ENCODE results near the gene ZNF641. TPM values are rescaled to one million over a fixed set of nuclear protein-coding genes. Genes with fewer than 3 reads are reported as not detected.

ZNF641 gene
- total and polyA plus RNA-seq, 2 of the 13 experiments (the other 11 are each of a cell fraction or from before 2014, with no cell fraction given): 4.4 to 6.6 TPM

DNA sequence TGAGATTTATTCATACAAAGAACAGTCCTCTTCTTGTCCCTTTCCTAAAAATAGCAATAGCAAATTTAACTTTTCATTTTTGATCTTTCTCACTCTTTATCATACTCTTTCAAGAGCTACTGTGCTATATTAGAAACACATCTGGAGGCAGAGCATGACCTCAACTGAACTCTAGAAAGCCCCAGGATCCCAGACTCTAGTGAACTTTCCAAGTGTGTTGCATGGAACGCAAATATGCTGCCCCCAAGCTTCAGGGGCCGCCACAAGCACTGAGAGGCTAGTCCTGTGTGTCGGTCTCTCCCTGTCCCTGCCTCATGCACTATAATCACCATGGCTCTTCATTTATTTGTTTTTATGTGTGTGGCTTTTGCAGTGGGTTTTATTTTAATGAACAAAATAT, 38.7 kb upstream of the ZNF641 start:
- intact Hi-C loops (cut with micrococcal nuclease; ENCODE audit: unreplicated experiment) (no loop called here), in situ Hi-C loops (cut with HindIII; ENCODE audit: extremely low pct_ligation_motif_present, low pct_unique_long_range_greater_than_20kb) (no loop called here)
- Histone ChIP-seq H3K4me1 (ENCODE audit: insufficient read depth, low read length) (no peaks in the 10 kb centered on the region), H3K4me2 (ENCODE audit: low read depth, low read length) (no peak overlapping the region), H3K9ac (ENCODE audit: insufficient read depth, low read depth, low read length) (no peak overlapping the region), H3K79me2 (ENCODE audit: insufficient read depth, low read length) (no peaks in the 10 kb centered on the region), H3K4me3 (replicated peaks in 1 of 3; ENCODE audit: insufficient read depth in 1 of 3, low read depth in 2 of 3, low read length in 3 of 3) (no peak overlapping the region), H3K36me3 (replicated peaks in 1 of 2; ENCODE audit: control insufficient read depth in 1 of 2, insufficient read depth in 2 of 2, low read length in 2 of 2) (no peaks in the 10 kb centered on the region), H3K27ac (ENCODE audit: extremely low read length, insufficient read depth, low read length) (no peak overlapping the region), H4K20me1 (ENCODE audit: insufficient read depth, low read length) (no peaks in the 10 kb centered on the region), H2AFZ (ENCODE audit: low read length) (no peak overlapping the region), H3K9me3 (ENCODE audit: low read length) (no peaks in the 10 kb centered on the region), H3K27me3 (ENCODE audit: control insufficient read depth in 1 of 2, insufficient read depth in 2 of 2, low read length in 2 of 2) (0 out of 5 replicates have a peak, but pooled peaks cover 0 to 7% of the 10 kb centered on the region in 2 experiments)
- BruUV-seq (replicated peaks): no TSS peak
- ChIA-PET CTCF (ENCODE audit: low intra/inter-chr PET ratio, low total read pairs) (no interaction called here), POLR2A (no interaction called here)
- 19% methylated on average over 3 of the region's 3 CpGs for WGBS (ENCODE audit: low lambda C conversion rate)
- no peak for FAIRE-seq
- ATAC-seq: no peak
- no peak for DNase-seq (ENCODE audit: low spot score)
- TF ChIP-seq THAP11 (CRISPR knock-in tag; IDR thresholded peaks at IDR 0.05): no peak
- TF ChIP-seq, protein P1, sequence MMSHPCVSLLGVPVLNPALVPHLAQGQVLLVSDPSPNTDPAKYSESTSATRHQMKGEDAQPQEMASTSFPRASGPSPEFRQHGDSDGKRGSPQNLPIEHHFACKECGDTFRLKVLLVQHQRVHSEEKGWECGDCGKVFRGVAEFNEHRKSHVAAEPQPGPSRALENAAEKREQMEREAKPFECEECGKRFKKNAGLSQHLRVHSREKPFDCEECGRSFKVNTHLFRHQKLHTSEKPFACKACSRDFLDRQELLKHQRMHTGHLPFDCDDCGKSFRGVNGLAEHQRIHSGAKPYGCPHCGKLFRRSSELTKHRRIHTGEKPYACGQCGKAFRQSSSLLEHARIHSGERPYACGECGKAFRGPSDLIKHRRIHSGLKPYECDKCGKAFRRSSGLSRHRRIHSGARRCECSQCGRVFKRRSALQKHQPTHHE (CRISPR knock-in tag; IDR thresholded peaks at IDR 0.05; ENCODE audit: borderline replicate concordance): no peak
- TF ChIP-seq, protein P2, sequence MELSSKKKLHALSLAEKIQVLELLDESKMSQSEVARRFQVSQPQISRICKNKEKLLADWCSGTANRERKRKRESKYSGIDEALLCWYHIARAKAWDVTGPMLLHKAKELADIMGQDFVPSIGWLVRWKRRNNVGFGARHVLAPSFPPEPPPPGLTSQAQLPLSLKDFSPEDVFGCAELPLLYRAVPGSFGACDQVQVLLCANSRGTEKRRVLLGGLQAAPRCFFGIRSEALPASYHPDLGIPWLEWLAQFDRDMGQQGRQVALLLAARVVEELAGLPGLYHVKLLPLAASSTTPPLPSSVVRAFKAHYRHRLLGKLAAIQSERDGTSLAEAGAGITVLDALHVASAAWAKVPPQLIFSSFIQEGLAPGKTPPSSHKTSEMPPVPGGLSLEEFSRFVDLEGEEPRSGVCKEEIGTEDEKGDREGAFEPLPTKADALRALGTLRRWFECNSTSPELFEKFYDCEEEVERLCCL (CRISPR knock-in tag; IDR thresholded peaks at IDR 0.05; ENCODE audit: borderline replicate concordance): no peak
- no peak for TF ChIP-seq ZNF607 (CRISPR knock-in tag; IDR thresholded peaks at IDR 0.05; ENCODE audit: borderline replicate concordance)
- TF ChIP-seq, protein P3, sequence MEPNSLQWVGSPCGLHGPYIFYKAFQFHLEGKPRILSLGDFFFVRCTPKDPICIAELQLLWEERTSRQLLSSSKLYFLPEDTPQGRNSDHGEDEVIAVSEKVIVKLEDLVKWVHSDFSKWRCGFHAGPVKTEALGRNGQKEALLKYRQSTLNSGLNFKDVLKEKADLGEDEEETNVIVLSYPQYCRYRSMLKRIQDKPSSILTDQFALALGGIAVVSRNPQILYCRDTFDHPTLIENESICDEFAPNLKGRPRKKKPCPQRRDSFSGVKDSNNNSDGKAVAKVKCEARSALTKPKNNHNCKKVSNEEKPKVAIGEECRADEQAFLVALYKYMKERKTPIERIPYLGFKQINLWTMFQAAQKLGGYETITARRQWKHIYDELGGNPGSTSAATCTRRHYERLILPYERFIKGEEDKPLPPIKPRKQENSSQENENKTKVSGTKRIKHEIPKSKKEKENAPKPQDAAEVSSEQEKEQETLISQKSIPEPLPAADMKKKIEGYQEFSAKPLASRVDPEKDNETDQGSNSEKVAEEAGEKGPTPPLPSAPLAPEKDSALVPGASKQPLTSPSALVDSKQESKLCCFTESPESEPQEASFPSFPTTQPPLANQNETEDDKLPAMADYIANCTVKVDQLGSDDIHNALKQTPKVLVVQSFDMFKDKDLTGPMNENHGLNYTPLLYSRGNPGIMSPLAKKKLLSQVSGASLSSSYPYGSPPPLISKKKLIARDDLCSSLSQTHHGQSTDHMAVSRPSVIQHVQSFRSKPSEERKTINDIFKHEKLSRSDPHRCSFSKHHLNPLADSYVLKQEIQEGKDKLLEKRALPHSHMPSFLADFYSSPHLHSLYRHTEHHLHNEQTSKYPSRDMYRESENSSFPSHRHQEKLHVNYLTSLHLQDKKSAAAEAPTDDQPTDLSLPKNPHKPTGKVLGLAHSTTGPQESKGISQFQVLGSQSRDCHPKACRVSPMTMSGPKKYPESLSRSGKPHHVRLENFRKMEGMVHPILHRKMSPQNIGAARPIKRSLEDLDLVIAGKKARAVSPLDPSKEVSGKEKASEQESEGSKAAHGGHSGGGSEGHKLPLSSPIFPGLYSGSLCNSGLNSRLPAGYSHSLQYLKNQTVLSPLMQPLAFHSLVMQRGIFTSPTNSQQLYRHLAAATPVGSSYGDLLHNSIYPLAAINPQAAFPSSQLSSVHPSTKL (CRISPR knock-in tag; IDR thresholded peaks at IDR 0.05): no peak
- TF ChIP-seq, protein P4, sequence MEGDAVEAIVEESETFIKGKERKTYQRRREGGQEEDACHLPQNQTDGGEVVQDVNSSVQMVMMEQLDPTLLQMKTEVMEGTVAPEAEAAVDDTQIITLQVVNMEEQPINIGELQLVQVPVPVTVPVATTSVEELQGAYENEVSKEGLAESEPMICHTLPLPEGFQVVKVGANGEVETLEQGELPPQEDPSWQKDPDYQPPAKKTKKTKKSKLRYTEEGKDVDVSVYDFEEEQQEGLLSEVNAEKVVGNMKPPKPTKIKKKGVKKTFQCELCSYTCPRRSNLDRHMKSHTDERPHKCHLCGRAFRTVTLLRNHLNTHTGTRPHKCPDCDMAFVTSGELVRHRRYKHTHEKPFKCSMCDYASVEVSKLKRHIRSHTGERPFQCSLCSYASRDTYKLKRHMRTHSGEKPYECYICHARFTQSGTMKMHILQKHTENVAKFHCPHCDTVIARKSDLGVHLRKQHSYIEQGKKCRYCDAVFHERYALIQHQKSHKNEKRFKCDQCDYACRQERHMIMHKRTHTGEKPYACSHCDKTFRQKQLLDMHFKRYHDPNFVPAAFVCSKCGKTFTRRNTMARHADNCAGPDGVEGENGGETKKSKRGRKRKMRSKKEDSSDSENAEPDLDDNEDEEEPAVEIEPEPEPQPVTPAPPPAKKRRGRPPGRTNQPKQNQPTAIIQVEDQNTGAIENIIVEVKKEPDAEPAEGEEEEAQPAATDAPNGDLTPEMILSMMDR (CRISPR knock-in tag; IDR thresholded peaks at IDR 0.05): no peak
- TF ChIP-seq, protein P5, sequence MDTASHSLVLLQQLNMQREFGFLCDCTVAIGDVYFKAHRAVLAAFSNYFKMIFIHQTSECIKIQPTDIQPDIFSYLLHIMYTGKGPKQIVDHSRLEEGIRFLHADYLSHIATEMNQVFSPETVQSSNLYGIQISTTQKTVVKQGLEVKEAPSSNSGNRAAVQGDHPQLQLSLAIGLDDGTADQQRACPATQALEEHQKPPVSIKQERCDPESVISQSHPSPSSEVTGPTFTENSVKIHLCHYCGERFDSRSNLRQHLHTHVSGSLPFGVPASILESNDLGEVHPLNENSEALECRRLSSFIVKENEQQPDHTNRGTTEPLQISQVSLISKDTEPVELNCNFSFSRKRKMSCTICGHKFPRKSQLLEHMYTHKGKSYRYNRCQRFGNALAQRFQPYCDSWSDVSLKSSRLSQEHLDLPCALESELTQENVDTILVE (CRISPR knock-in tag; IDR thresholded peaks at IDR 0.05): no peak
- TF ChIP-seq, protein P6, sequence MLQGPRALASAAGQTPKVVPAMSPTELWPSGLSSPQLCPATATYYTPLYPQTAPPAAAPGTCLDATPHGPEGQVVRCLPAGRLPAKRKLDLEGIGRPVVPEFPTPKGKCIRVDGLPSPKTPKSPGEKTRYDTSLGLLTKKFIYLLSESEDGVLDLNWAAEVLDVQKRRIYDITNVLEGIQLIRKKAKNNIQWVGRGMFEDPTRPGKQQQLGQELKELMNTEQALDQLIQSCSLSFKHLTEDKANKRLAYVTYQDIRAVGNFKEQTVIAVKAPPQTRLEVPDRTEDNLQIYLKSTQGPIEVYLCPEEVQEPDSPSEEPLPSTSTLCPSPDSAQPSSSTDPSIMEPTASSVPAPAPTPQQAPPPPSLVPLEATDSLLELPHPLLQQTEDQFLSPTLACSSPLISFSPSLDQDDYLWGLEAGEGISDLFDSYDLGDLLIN (CRISPR knock-in tag; IDR thresholded peaks at IDR 0.05; ENCODE audit: borderline replicate concordance): no peak
- no peak for TF ChIP-seq SP4 (CRISPR knock-in tag; IDR thresholded peaks at IDR 0.05)
- no peak for TF ChIP-seq REL (CRISPR knock-in tag; conservative IDR thresholded peaks at IDR 0.05)
- no peak for TF ChIP-seq JUNB (CRISPR knock-in tag; IDR thresholded peaks at IDR 0.05; ENCODE audit: borderline replicate concordance)
- TF ChIP-seq DMAP1 (CRISPR knock-in tag; IDR thresholded peaks at IDR 0.05): no peak

Measured in HepG2 (cell line).